GM12872 (cell line): ENCODE measurements around the gene FBXW11.

ENCODE experiments used
- CTCF ChIP-seq: IDR thresholded peaks from 3 replicates; pipeline ENCODE4 v1.5.1; 2011; ENCODE audit warnings: low read depth, mild to moderate bottlenecking, low read length, moderate library complexity; ENCODE audit not compliant: insufficient read depth

The FBXW11 gene

DNA sequence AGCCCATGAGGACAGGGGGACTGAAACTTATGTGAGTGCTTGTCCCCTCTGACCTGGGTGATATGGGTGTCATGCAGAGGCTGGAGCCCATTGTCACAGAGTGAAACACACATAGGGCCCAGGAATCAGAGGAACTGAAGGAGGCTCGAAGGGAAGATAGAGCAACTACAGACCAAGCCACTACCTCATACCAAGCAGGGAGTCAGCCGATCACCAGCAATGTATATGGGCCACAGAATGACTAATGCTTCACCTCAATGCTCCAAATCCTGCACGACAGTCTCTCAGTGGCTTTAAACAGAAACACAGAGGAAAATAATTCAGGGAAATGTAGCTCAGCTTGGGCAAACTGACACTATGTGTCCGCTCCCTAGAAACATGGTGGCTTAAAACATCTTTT is 8.9 kb upstream of the FBXW11 start:
- TF ChIP-seq CTCF = no peak

DNA sequence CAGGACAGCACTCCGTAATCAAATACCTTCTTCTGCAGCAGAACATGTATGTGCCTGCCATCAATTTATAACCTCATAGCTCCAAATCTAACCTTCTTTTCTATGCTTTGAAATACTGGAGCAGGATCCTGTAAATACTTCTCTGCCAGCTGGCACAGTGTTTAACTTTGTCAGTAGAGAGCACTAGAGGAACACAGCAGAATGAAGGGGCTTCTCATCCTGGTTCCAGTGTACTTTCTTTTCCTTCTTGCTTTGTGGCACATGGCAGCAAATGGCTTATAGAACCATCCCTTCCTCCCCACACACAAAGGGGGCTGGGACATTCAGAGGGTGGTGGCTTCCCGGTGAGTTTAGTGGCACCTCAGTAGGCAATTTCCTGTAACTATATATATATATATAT is 3.8 kb upstream of the FBXW11 start:
- 0 out of 3 replicates have a peak, but pooled peaks have one; percentile 18 for TF ChIP-seq CTCF

DNA sequence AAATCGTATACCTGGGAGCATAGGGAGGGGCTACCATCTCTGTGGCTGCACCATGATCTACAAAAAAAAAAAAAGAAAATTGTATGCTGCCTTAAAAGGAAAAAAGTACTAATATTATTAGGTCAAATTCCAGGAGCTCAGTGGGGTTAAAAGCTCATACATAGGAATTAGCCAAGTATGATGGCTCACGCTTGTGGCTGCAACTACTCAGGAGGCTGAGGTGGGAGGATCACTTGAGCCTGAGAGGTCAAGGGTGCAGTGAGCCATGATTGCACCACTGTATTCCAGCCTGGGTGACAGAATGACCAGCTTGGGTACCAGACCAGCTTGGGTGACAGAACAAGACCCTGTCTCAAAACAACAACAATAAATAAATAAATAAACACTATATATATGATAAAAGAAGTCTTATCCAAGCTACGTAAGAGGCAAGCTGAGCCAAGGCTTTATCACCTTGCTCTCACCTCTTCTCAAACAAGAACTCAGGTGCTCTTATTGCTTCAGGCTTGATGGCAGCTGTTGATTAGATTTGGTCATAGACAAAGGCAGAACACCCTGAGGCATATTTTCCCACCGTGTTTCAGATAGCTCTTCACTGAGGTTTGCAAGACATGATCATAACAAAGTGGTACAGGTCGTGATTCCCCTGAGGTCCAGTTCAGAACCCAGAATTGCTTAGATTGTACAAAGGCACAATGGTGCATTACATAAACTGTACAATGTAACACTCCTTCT is 3.3 kb upstream of the FBXW11 start:
- no peak for TF ChIP-seq CTCF

DNA sequence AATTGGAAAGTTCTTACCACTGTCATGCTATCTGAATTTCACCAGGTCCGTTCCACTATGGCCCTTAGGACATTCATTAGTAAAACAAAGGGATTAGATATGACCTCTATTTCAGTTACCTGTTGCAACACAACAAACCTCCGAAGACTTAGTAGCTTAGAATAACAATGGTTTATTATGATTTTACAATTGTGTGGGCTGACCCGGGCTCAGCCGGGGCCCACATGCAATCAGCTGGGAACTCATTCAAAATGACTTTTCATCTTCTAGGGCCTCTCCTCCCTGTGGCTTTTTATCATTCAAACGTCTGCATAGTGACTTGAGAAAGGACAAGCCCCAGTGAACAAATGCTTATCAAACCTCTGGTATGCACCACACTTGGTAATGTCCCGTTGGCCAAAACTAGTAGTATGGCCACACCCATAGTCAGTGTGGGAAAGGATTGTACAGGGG is 2.3 kb upstream of the FBXW11 start:
- TF ChIP-seq CTCF = no peak

- TF ChIP-seq CTCF = no peak
Observed at GRCh38 chr5:172008111-172008455, 1.6 kb upstream of the FBXW11 start.

DNA sequence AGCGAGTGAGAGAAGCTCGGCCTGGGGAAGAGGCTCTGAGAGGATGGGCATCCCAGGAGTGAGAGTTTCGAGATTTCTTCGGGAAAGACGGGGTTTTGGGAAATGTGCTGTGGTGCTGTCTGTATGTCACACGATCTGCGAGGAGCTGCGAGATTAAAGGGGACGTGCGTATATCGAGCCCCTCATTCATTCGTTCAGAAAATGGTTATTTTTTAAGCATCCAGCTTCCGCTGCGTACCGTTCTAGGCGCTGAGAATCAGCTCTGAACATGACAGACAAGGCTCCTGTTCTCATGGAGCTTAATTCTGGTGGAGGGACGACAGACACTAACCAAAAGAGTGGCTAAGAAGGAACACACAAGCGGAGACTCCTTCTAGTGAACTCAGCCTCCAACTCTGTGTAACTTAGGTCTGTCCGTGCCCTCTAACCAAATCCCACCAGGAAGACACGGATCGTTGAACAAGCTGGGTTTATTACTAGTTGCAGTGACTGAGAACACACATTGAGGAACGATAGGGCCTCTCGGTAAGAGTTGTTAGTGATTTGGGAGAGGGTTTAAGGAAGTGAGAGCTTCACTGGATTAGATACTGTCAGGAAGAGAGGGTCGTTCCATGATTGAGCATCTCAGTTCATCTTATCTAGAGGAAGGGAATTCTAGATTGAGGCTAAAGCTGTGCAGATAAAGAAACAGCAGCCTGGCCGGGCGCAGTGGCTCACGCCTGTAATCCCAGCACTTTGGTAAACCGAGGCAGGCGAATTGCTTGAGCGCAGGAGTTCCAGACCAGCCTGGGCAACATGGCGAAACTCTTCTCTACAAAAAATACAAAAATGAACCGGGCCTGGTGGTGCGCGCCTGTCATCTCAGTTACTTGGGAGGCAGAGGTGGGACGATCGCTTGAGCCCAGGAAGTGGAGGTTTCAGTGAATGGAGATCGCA is 1.0 kb upstream of the FBXW11 start:
- TF ChIP-seq CTCF = no peak

- no peak for TF ChIP-seq CTCF
Observed at GRCh38 chr5:172005708-172006320, 624 bp downstream of the FBXW11 start.
